Ishikawa (cell line): ENCODE data around the gene HRH2.

ENCODE experiments used
- CEBPB ChIP-seq: IDR thresholded peaks from 2 replicates; pipeline ENCODE4 v1.6.1; 2012
- CREB1 ChIP-seq: IDR thresholded peaks from 2 replicates; pipeline ENCODE4 v1.6.1; 2012; ENCODE audit warnings: low read depth
- EGR1 ChIP-seq: IDR thresholded peaks from 2 replicates; pipeline ENCODE4 v1.6.1; 2012
- EP300 ChIP-seq: IDR thresholded peaks from 2 replicates; pipeline ENCODE4 v1.6.1; 2012; ENCODE audit warnings: borderline replicate concordance
- FOXM1 ChIP-seq: IDR thresholded peaks from 2 replicates; pipeline ENCODE4 v1.6.1; 2012; ENCODE audit warnings: low read depth, borderline replicate concordance
- MAX ChIP-seq: IDR thresholded peaks from 2 replicates; pipeline ENCODE4 v1.6.1; 2012
- NFIC ChIP-seq: IDR thresholded peaks from 2 replicates; pipeline ENCODE4 v1.6.1; 2012
- RAD21 ChIP-seq: IDR thresholded peaks from 2 replicates; pipeline ENCODE4 v1.6.1; 2012; ENCODE audit warnings: low read depth
- REST ChIP-seq: IDR thresholded peaks from 2 replicates; pipeline ENCODE4 v1.6.1; 2012; ENCODE audit warnings: low read depth, mild to moderate bottlenecking
- TAF1 ChIP-seq: IDR thresholded peaks from 2 replicates; pipeline ENCODE4 v1.6.1; 2012; ENCODE audit warnings: low read depth, mild to moderate bottlenecking
- TCF12 ChIP-seq: IDR thresholded peaks from 2 replicates; pipeline ENCODE4 v1.6.1; 2012; ENCODE audit warnings: low read depth
- TEAD4 ChIP-seq: IDR thresholded peaks from 2 replicates; pipeline ENCODE4 v1.6.1; 2012
- USF1 ChIP-seq: IDR thresholded peaks from 2 replicates; pipeline ENCODE4 v1.6.1; 2012
- YY1 ChIP-seq: IDR thresholded peaks from 2 replicates; pipeline ENCODE4 v1.6.1; 2012; ENCODE audit warnings: low read depth
- ZBTB7A ChIP-seq: IDR thresholded peaks from 2 replicates; pipeline ENCODE4 v1.6.1; 2012; ENCODE audit warnings: low read depth

HRH2 gene

GRCh38 chr5:175686826-175687225 is 29.0 kb downstream of the HRH2 start:
- no peak for TF ChIP-seq CREB1
- TF ChIP-seq EGR1 = no peak
- TF ChIP-seq REST = no peak
- TF ChIP-seq EP300 = no peak
- no peak for TF ChIP-seq TCF12
- no peak for TF ChIP-seq CEBPB
- no peak for TF ChIP-seq RAD21
- TF ChIP-seq YY1 = no peak
- no peak for TF ChIP-seq FOXM1
- no peak for TF ChIP-seq USF1

- no peak for TF ChIP-seq ZBTB7A
- no peak for TF ChIP-seq USF1
Observed at GRCh38 chr5:175687231-175687701, 29.4 kb downstream of the HRH2 start.

- TF ChIP-seq ZBTB7A = no peak
- no peak for TF ChIP-seq TAF1
- no peak for TF ChIP-seq CEBPB
- TF ChIP-seq NFIC = no peak
- no peak for TF ChIP-seq REST
- TF ChIP-seq TEAD4 = no peak
- TF ChIP-seq MAX = no peak
Observed at GRCh38 chr5:175688352-175689146, 30.7 kb downstream of the HRH2 start.

GRCh38 chr5:175689147-175689991 is 31.5 kb downstream of the HRH2 start:
- TF ChIP-seq NFIC = no peak
- no peak for TF ChIP-seq TAF1
- TF ChIP-seq USF1 = no peak
- no peak for TF ChIP-seq TCF12
- TF ChIP-seq TEAD4 = no peak
- TF ChIP-seq EGR1 = no peak
- TF ChIP-seq RAD21 = no peak
- TF ChIP-seq CEBPB = no peak
- no peak for TF ChIP-seq CREB1
- TF ChIP-seq YY1 = no peak
- TF ChIP-seq MAX = no peak
- TF ChIP-seq EP300 = no peak

GRCh38 chr5:175690025-175690424 is 32.2 kb downstream of the HRH2 start:
- TF ChIP-seq CREB1 (no peak), EP300 (no peak)

- TF ChIP-seq EP300 = no peak
- no peak for TF ChIP-seq CREB1
- no peak for TF ChIP-seq ZBTB7A
- TF ChIP-seq CEBPB = no peak
- no peak for TF ChIP-seq RAD21
- no peak for TF ChIP-seq YY1
- TF ChIP-seq TEAD4 = no peak
- TF ChIP-seq MAX = no peak
- TF ChIP-seq USF1 = no peak
Observed at GRCh38 chr5:175690586-175690985, 32.7 kb downstream of the HRH2 start.
